Stimulated activated CD4-positive, alpha-beta T cell treated with anti-CD3 and anti-CD28 coated beads, Interleukin-4, amount 100 ng/mL, for 1 hour (primary cell): ENCODE results near the gene RWDD3.

ENCODE experiments used
- DNase-seq: peaks from one replicate; pipeline ENCODE4 v3.0.0-alpha.2; 2020

The RWDD3 gene

DNA sequence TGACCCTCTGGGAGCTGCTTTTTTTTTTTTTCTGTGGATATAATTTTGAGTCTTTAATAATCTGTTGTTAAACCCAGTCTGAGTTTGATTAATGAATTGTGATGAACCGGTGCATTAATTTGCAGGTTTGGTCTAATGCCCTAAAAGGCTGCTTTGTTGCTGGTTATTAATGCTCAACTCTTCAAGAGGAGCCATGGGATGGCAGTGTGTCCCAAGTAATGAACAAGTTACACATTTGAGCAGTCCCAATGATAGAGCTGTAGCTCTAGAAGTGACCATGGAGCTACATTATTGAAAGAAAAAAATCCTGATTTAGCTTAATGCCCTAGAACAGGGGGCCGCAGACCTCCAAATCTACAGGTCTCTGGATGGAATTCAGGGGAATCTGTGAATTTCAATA lies 53.1 kb downstream of the RWDD3 start:
- DNase-seq, result no peak

- DNase-seq, result no peak
Measured at GRCh38 chr1:95287825-95288224, 53.8 kb downstream of the RWDD3 start.
